ENCODE results near the gene STYXL1.
A peak's percentile ranks its signal among the peaks of the same experiment; 100 is the strongest.
"Not testable (repeated sequence)": the region's sequence is repeated elsewhere in the genome, so short reads cannot be mapped to it uniquely, and the experiment has no call there.

Gene STYXL1

GRCh38 chr7:76047811-76048667, at the start of gene STYXL1, which contains the start of gene MDH2:
Gene STYXL1 (minus strand): TSS chr7:76048000. CDS start chr7:76030523, 17,477 bp downstream.
Gene MDH2 (plus strand): TSS chr7:76048106. CDS start chr7:76048161, 55 bp downstream.
- no peak for TF ChIP-seq CTCF (IDR thresholded peaks at IDR 0.05; ENCODE audit: low read depth, low read length, missing control alignments)
- peak within 1 kb of the TSS; percentile 99 for H3K4me3 ChIP-seq (replicated peaks; ENCODE audit: low read depth, low read length)
- peak; percentile 78 for DNase-seq (ENCODE audit: extremely low read depth, low read depth)

DNA sequence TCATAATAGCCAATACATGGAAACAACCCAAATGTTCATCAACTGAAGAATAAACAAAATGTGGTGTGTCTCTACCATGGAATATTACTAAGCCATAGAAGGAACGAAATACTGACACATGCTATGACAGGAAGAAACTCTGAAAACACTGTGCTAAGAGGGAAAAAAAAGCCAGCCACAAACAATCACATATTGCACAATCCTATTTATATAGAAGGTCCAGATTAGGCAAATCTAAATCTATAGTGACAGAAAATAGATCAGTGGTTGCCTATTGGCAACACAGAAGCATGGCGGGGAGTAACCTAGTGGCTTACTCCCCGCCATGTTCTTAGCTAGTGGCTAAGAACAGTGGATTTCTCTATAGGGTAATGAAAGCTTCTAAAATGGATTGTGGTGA, 48.1 kb upstream of the STYXL1 start:
- DNase-seq (ENCODE audit: extremely low read depth, low read depth): no peak
- TF ChIP-seq CTCF (IDR thresholded peaks at IDR 0.05; ENCODE audit: low read depth, low read length, missing control alignments): no peak
- no peak overlapping the region for H3K4me3 ChIP-seq (replicated peaks; ENCODE audit: low read depth, low read length)

- not testable (repeated sequence) for DNase-seq (ENCODE audit: extremely low read depth, low read depth); H3K4me3 ChIP-seq (replicated peaks; ENCODE audit: low read depth, low read length)
These were observed 46.5 kb upstream of the STYXL1 start for GRCh38 chr7:76094326-76094725.

- H3K4me3 ChIP-seq (replicated peaks; ENCODE audit: low read depth, low read length); DNase-seq (ENCODE audit: extremely low read depth, low read depth): not testable (repeated sequence)
These were observed 45.7 kb upstream of the STYXL1 start for GRCh38 chr7:76093531-76093930.

- no peak overlapping the region for H3K4me3 ChIP-seq (replicated peaks; ENCODE audit: low read depth, low read length)
- DNase-seq (ENCODE audit: extremely low read depth, low read depth): no peak
- TF ChIP-seq CTCF (IDR thresholded peaks at IDR 0.05; ENCODE audit: low read depth, low read length, missing control alignments): no peak
These were observed 43.7 kb upstream of the STYXL1 start for GRCh38 chr7:76091506-76091905.

- DNase-seq (ENCODE audit: extremely low read depth, low read depth): no peak
- H3K4me3 ChIP-seq (replicated peaks; ENCODE audit: low read depth, low read length): no peak overlapping the region
- no peak for TF ChIP-seq CTCF (IDR thresholded peaks at IDR 0.05; ENCODE audit: low read depth, low read length, missing control alignments)
These were observed 42.2 kb upstream of the STYXL1 start for GRCh38 chr7:76089865-76090475.

GRCh38 chr7:76087362-76087791, 39.6 kb upstream of the STYXL1 start:
- DNase-seq (ENCODE audit: extremely low read depth, low read depth): peak; percentile 59

GRCh38 chr7:76086070-76086469, 38.3 kb upstream of the STYXL1 start:
- no peak overlapping the region for H3K4me3 ChIP-seq (replicated peaks; ENCODE audit: low read depth, low read length)
- DNase-seq (ENCODE audit: extremely low read depth, low read depth): no peak
- TF ChIP-seq CTCF (IDR thresholded peaks at IDR 0.05; ENCODE audit: low read depth, low read length, missing control alignments): no peak

More at GRCh38 chr7:76087362-76087791, 39.6 kb upstream of the STYXL1 start:
- H3K4me3 ChIP-seq (replicated peaks; ENCODE audit: low read depth, low read length): not testable (repeated sequence)

DNA sequence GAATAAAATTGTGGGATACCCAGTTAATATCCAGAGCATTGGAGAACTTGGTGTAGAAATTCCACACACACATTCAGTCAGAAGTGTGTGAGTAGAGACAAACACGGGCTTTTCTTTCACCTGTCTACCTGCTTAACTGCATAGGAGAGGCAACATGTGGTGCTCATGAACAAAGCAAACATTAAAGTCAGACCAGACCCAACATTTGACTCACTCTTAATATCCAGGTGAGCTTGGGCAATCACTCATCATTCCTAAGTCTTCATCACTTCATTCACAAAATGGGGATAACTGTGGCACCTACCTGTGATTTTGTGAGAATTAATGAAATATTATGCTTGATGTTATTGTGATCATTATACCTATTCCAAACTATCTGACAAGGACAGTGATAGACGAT, 36.3 kb upstream of the STYXL1 start:
- not testable (repeated sequence) for H3K4me3 ChIP-seq (replicated peaks; ENCODE audit: low read depth, low read length); DNase-seq (ENCODE audit: extremely low read depth, low read depth)
